Measurements from ENCODE around the gene PDE3B. TPM values are rescaled to one million over a fixed set of nuclear protein-coding genes. Genes with fewer than 3 reads are reported as not detected.

The PDE3B gene
- total RNA-seq, 1 donor, result 0.36 TPM

GRCh38 chr11:14894657-14895598 is 251.3 kb downstream of the PDE3B start:
- Histone ChIP-seq H2AFZ (ENCODE audit: low read length) (peak overlapping the region; percentile 58), H3K4me2 (ENCODE audit: insufficient read depth, low read length) (no peak overlapping the region), H3K79me2 (ENCODE audit: insufficient read depth, low read length) (no peaks in the 10 kb centered on the region), H3K36me3 (ENCODE audit: insufficient read depth, low read length) (no peaks in the 10 kb centered on the region), H3K27ac (ENCODE audit: low read depth, low read length) (no peak overlapping the region), H3K4me3 (ENCODE audit: insufficient read depth, low read length) (no peak overlapping the region), H4K20me1 (ENCODE audit: insufficient read depth, low read length) (no peaks in the 10 kb centered on the region), H3K27me3 (ENCODE audit: insufficient read depth, low read length) (no peaks in the 10 kb centered on the region), H3K4me1 (ENCODE audit: insufficient read depth, low read length) (peaks cover 6% of the 10 kb centered on the region), H3K9me3 (ENCODE audit: low read depth, low read length) (no peaks in the 10 kb centered on the region)
- DNase-seq (ENCODE audit: insufficient read length, low spot score, missing footprints), result peak; percentile 36
- no peak for TF ChIP-seq CTCF (IDR thresholded peaks at IDR 0.05; ENCODE audit: extremely low read depth, low read depth, low read length)

GRCh38 chr11:14898355-14898754 is 254.8 kb downstream of the PDE3B start:
- no peaks in the 10 kb centered on the region for H3K79me2 ChIP-seq (ENCODE audit: insufficient read depth, low read length)
- peak; percentile 64 for DNase-seq (ENCODE audit: insufficient read length, low spot score, missing footprints)
- H2AFZ ChIP-seq (ENCODE audit: low read length), result no peak overlapping the region
- no peaks in the 10 kb centered on the region for H4K20me1 ChIP-seq (ENCODE audit: insufficient read depth, low read length)
- H3K36me3 ChIP-seq (ENCODE audit: insufficient read depth, low read length), result no peaks in the 10 kb centered on the region
- H3K4me1 ChIP-seq (ENCODE audit: insufficient read depth, low read length), result no peaks in the 10 kb centered on the region
- H3K27ac ChIP-seq (ENCODE audit: low read depth, low read length), result no peak overlapping the region
- H3K4me3 ChIP-seq (ENCODE audit: insufficient read depth, low read length), result no peak overlapping the region
- H3K27me3 ChIP-seq (ENCODE audit: insufficient read depth, low read length), result no peaks in the 10 kb centered on the region
- no peaks in the 10 kb centered on the region for H3K9me3 ChIP-seq (ENCODE audit: low read depth, low read length)
- no peak overlapping the region for H3K4me2 ChIP-seq (ENCODE audit: insufficient read depth, low read length)
- no peak for TF ChIP-seq CTCF (IDR thresholded peaks at IDR 0.05; ENCODE audit: extremely low read depth, low read depth, low read length)

GRCh38 chr11:14898906-14899305 is 255.3 kb downstream of the PDE3B start:
- Histone ChIP-seq H3K27ac (ENCODE audit: low read depth, low read length) (no peak overlapping the region), H3K79me2 (ENCODE audit: insufficient read depth, low read length) (no peaks in the 10 kb centered on the region), H3K9me3 (ENCODE audit: low read depth, low read length) (no peaks in the 10 kb centered on the region), H3K36me3 (ENCODE audit: insufficient read depth, low read length) (no peaks in the 10 kb centered on the region), H3K4me3 (ENCODE audit: insufficient read depth, low read length) (no peak overlapping the region), H2AFZ (ENCODE audit: low read length) (no peak overlapping the region), H3K27me3 (ENCODE audit: insufficient read depth, low read length) (no peaks in the 10 kb centered on the region), H3K4me2 (ENCODE audit: insufficient read depth, low read length) (no peak overlapping the region), H4K20me1 (ENCODE audit: insufficient read depth, low read length) (no peaks in the 10 kb centered on the region), H3K4me1 (ENCODE audit: insufficient read depth, low read length) (no peaks in the 10 kb centered on the region)
- no peak for TF ChIP-seq CTCF (IDR thresholded peaks at IDR 0.05; ENCODE audit: extremely low read depth, low read depth, low read length)
- no peak for DNase-seq (ENCODE audit: insufficient read length, low spot score, missing footprints)

GRCh38 chr11:14902650-14903350 is 259.2 kb downstream of the PDE3B start:
- H3K27ac ChIP-seq (ENCODE audit: low read depth, low read length), result no peak overlapping the region
- no peak overlapping the region for H2AFZ ChIP-seq (ENCODE audit: low read length)
- H4K20me1 ChIP-seq (ENCODE audit: insufficient read depth, low read length), result no peaks in the 10 kb centered on the region
- H3K27me3 ChIP-seq (ENCODE audit: insufficient read depth, low read length), result no peaks in the 10 kb centered on the region
- no peaks in the 10 kb centered on the region for H3K36me3 ChIP-seq (ENCODE audit: insufficient read depth, low read length)
- H3K79me2 ChIP-seq (ENCODE audit: insufficient read depth, low read length), result no peaks in the 10 kb centered on the region
- DNase-seq (ENCODE audit: insufficient read length, low spot score, missing footprints), result peak; percentile 75
- H3K4me2 ChIP-seq (ENCODE audit: insufficient read depth, low read length), result no peak overlapping the region
- H3K9me3 ChIP-seq (ENCODE audit: low read depth, low read length), result no peaks in the 10 kb centered on the region
- H3K4me1 ChIP-seq (ENCODE audit: insufficient read depth, low read length), result peaks cover 4% of the 10 kb centered on the region
- no peak overlapping the region for H3K4me3 ChIP-seq (ENCODE audit: insufficient read depth, low read length)
- TF ChIP-seq CTCF (IDR thresholded peaks at IDR 0.05; ENCODE audit: extremely low read depth, low read depth, low read length), result no peak

Measured in osteoblast (primary cell).